DOHH2 (cell line): ENCODE data around the gene OR51F1.

Experiments used
- CTCF ChIP-seq: fragments of 200-600 bp; sonication (generic); IDR thresholded peaks from one replicate; pipeline ENCODE4 v1.5.1; 2014; ENCODE audit warnings: antibody characterized with exemption, mild to moderate bottlenecking, low read depth, low read length; ENCODE audit not compliant: poor library complexity, severe bottlenecking
- EZH2phosphoT487 ChIP-seq: fragments of 200-600 bp; sonication (generic); IDR thresholded peaks from 2 replicates; pipeline ENCODE4 v1.6.1; 2017; ENCODE audit warnings: borderline replicate concordance, mild to moderate bottlenecking, antibody characterized with exemption, low read length, moderate library complexity, mixed read lengths

- TF ChIP-seq EZH2phosphoT487 (no peak), CTCF (no peak)
Measured at GRCh38 chr11:4727171-4727570, 42.6 kb downstream of the OR51F1 start.
